GM21619 (cell line): ENCODE results near the gene VCPKMT.
"Not testable (repeated sequence)": the region's sequence is repeated elsewhere in the genome, so short reads cannot be mapped to it uniquely, and the experiment has no call there.

ENCODE experiments used
- ATAC-seq: cut with Tn5 transposase; IDR thresholded peaks from one replicate; pipeline ENCODE4 v1.9.1; 2021; ENCODE audit not compliant: unreplicated experiment

VCPKMT gene

DNA sequence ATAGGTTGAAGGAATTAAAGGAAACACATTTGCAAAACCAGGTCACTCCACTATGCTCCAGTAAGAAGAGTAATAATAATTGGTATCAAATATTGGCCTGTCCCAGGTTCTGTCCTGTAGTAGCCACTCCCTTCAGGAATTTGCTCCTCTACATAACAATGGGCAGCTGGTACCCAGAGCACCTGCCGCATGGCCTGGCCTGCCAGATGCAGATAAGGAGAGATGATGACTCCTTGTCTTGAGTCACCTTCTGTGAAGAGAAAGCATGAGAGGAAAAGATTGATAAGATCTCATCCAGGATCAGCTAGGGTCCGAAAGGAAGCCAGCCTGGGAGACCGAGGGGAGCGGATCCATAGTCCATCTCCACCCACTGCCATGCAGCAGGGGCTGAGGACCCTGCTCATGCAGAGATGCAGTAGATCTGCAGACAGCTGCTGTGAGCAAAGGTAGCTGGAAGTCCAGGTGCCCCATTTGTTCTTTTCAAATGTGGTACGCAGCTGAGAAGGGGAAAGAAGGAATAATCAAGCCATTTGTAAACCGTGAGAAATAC, 24.3 kb downstream of the VCPKMT start:
- no peak for ATAC-seq

DNA sequence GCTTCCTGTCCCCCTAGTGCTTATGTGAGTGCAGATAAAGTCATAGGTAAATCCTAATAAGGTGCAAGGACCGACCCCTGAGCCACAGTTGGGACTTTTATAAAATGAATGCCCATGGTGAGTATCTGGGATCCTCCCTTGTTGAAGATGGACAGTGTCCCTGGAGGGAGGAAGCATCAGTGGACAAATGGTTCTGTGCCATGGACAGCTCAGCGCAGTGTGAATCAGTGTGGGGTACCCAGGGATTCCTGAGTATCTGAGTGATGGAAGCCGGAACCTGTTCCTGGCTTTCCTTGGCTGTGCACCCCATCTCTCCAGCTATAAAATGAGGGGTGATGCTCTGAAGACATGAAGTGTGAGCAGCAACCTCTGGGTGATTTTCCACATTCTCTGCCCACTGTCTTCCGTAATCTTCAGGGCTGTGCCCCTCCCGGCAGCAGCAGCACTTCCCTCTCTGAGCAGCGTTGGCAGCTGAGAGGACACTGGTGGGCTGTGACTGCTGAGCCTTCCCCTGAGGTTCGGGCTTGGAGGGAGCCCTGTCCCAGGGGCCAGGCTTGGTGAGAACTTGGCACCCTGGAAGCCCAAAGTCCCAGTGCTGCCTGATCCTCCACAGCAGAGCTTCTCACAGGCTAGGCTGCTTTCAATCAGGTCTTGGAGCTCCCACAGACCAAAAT, 25.0 kb downstream of the VCPKMT start:
- no peak for ATAC-seq

DNA sequence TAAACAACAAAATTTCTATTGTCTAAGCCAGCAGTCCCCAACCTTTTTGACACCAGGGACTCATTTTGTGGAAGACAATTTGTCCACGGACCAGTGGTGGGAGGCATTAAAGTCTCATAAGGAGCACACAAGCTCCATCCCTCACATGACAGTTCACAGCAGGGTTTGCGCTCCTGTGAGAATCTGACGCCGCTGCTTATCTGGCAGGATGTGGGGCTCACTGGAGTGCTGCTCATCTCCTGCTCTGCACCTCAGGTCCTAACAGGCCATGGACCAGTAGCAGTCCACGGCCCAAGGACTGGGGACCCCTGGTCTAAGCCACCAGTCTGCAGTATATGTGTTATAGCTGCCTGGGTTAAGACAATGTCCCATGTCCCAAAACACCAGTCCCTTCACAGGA, 27.2 kb downstream of the VCPKMT start:
- ATAC-seq: no peak

DNA sequence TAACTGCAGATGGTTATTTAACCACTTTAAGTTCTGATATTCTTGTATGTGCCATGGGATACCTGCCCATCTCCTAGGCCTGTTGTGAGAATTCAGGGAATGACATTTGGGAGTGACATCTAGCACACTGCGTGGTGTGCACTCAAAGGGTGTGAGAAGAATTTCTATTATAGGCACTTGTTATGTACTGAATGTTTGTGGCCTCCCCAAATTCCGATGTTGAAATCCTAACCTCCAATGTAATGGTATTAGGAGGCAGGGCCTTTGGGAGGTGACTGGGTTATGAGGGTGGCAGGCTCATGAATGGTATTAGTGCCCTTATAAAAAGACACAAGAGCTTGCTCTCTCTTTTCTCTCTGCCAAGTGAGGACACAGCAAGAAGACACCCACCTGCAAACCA, 27.6 kb downstream of the VCPKMT start:
- ATAC-seq: no peak

DNA sequence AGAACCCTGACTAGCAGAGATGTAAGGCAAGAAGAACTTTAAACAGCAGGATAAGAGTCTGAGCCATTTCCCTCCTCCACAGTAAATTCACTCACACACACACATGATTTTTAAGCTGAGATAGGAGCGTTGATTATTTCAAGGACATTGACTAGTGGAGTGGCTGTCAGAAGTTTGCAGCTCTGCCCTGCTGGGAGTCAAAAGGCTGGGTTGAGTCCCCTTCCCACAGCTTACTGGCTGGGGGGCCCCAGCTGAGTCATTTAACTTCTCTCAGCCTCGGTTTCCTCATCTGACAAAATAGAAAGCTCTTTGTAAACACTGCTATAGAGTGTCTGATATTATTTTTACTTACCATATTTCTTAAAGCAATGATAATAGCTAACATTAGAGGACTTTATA, 28.3 kb downstream of the VCPKMT start:
- ATAC-seq: no peak

DNA sequence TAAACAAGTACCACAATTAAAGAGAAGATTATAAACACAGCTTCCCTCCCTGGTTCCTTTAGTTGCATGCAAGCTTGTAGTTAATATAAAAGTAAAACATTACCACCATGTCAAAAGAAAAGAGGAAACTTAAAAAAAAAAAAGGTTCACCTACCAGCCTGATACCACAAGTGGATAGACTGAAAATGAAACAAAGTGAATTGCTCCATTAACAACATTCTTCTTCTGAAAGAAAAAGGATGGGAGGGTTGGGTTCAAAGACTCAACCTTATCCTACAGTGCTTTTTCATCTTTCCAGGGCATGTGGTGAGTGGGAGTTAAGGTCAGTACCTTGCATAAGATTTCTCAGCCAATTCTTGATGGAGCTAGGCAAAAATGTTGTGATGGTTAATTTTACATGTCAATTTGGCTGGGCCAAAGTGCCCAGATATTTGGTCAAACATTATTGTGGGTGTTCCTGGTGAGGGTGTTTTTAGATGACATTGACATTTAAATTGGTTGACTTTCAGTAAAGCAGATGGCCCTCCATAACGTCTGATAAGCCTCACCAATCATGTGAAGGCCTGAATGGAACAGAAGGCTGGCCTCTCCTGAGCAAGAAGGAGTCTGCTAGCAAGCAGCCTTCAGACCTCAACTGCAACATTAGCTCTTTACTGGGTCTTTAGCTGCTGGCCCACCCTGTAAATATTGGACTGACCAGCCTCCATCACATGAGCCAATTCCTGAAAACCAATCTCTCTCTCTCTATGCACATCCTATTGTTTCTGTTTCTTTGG, 28.8 kb downstream of the VCPKMT start:
- ATAC-seq: no peak

DNA sequence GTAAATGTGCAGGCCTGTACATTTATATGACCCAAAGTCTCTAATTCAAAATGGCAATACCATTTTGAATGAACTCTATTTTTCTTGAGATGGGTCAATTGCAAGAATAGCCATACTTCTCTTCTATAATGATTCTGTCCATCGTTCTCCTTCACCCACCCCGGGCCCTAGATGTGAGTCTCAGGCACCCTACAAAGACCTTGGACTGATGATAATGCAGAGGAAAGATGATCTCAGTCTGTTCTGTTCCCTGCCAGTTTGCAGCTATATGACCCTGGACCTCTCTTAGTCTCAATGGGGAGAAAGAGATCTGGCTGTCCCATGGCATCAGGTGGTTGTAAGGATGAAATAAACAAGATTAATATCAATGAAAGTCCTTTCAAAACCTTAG, 30.1 kb downstream of the VCPKMT start:
- no peak for ATAC-seq

DNA sequence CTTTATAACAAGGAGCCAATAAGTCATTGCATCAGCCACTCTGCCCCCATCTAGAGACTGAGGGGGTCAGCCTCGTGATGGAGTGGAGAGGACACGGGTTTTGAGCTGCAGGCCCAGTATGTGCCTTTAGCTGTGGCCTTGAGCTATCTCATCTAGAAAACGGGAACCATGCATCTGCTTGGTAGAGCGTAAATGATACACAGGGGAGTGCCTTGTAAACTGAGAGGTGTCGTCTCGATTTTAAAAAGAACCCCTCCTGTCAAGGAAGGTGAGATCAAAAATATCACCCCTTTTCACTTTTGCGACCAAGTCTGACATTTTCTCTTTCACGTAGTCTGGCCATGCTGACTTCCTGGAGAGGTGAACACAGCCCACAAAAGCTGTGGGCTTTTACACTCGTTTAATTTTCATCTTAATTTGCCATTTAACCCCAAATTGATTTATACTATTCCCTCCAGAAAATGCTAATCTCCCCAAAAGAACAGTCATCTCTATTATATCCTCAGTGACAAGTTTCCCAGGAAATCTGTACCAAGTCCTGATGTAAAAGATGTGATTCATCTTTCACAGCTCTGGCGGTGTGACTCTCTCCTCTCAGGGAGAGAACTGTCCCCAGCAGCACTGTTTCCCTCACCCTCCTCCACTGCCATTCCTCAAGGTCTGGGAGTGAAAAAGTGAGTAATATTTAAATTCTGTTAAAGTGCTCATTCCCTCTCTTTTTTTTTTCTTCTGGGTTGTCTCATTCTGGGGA, 30.6 kb downstream of the VCPKMT start:
- ATAC-seq: peak; percentile 51

DNA sequence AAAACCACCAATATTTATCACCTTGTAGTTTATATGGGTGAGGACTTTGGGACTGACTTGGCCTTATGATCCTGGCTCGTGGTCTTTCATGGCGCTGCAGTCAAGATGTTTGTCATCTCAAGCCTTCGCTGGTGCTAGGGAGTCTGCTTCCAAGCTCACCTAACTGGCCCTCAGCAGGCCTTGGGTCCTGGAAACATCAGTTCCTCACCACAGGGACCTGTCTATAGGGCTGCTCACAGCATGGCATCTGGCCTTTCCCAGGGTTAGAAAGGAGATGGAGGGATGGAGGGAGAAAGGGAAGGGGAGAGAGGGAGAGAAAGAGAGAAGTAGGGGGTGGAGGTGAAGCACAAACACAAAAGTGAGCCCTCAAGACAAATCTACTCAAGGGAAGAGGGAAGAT, 31.7 kb downstream of the VCPKMT start:
- ATAC-seq: no peak

DNA sequence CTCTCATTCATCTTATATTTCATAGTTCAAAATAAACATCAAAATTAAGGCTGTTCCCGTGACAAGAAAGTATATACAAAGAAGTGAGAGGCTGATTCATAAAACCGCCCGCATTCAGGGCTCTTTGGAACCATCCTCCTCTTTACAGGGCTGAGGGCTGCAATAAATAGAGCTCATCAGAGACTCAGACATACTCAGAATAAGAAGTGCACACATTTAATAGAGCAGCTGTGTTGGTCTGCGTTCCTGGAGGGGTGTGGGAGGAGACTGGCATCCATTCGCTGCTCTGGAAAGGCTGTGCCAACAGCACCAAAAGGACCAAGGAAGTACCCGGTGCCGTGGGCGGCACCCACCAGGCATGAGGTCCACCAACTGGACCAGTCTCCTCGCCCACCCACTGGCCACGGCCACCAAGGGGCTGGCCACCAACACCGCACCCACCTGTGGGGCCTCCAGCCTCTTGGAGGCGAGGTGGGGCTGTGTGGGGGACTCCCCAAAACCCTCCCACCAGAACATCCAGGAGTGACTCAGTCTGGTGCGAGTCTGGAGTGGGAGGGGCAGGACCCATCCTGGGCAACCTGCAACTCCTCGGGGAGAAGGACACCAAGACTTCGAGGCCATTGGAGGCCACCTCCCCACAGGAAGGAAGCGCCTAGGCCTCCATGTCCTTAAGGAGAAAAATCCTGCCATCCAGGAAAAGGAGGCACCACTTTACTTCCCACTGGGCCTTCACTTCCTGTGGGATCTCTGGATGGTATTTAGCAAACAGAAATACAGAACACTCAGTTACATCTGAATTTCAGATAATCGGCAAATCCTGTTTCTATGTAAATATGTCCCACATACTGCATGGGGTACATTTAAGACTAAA, 32.7 kb downstream of the VCPKMT start:
- ATAC-seq: peak; percentile 33

DNA sequence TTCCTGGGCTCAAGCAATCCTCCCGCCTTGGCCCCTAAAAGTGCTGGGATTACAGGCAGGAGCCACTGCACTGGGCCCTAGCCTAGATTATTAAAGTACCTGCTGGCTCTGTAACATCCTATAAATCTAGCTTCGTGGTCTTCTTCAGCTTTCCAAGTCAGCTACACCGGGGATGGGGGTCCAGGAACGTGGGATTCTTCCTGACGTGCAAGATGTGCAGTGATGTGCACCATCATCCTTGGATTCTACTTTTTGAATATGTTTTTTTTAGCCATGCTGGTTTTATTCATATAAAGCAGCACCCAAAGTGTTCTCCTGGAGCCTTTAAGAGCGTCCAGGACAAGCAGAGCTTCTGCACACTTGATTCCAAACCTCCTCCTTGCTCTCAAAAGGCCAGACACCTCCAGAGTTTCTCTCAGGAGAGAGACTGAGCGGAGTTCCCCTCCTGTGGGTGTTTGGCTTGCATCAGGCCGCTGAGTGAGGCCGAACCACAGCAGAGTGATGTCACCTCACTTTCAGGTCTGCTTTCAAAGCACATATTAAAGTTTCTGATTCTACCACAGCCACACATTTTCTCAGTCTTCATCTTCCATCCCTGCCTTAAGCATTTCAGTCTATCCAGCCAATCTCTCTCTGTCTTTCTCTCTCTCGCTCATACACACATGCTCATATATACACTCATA, 33.4 kb downstream of the VCPKMT start:
- ATAC-seq: peak; percentile 61

DNA sequence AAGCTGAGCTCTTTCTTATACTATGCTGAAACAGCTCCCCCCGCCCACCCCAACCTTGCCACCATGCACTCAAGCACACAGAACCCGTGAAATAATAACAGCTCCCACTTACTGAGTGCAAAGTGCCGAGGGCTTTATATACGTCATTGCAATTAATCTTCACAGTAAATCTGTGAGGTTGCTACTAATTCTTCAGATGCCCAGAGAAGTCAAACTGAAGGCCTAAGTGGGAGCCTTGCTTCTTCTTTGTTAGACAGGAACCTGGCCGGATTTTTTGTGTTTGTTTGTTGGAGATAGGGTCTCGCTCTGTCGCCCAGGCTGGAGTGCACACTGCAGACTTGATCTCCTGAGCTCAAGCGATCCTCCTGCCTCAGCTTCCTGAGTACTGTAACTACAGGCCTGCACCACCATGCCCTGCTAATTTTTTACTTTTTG, 34.0 kb downstream of the VCPKMT start:
- ATAC-seq: no peak

DNA sequence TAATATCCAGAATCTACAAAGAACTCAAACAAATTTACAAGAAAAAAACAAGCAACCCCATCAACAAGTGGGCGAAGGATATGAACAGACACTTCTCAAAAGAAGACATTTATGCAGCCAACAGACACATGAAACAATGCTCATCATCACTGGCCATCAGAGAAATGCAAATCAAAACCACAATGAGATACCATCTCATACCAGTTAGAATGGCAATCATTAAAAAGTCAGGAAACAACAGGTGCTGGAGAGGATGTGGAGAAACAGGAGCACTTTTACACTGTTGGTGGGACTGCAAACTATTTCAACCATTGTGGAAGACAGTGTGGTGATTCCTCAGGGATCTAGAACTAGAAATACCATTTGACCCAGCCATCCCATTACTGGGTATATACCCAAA, 37.3 kb downstream of the VCPKMT start:
- ATAC-seq: not testable (repeated sequence)

DNA sequence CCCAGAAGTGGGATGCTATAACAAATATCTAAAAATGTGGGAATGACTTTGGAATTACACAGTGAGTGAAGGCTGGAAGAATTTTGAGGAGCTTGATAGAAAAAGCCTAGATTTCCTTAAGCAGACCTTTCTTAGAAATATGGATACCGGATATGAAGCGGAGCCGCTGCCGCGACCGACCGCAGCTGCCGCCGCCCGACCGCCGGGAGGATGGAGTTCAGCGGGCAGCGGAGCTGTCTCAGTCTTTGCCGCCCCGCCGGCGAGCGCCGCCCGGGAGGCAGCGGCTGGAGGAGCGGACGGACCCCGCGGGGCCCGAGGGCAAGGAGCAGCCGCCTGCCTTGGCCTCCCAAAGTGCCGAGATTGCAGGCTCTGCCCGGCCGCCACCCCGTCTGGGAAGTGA, 42.7 kb downstream of the VCPKMT start:
- ATAC-seq: not testable (repeated sequence)

DNA sequence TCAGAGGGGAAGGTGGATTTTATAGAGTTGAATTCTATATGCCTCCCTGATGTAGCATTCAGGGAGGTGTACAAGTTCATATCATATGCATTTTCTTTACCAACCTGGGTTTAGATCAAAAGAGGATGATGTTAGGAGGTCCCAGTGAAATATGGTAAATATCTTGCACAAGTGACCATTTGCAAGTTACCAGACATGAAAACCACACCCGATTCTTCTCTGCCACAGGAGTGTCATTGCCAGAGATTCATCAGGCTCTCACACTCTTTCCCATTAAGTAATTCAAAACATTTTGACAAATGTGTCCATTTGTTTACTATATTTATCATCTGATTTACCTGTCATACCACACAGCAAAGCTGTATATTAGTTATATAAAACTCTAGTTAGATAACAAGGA, 44.0 kb downstream of the VCPKMT start:
- ATAC-seq: no peak

DNA sequence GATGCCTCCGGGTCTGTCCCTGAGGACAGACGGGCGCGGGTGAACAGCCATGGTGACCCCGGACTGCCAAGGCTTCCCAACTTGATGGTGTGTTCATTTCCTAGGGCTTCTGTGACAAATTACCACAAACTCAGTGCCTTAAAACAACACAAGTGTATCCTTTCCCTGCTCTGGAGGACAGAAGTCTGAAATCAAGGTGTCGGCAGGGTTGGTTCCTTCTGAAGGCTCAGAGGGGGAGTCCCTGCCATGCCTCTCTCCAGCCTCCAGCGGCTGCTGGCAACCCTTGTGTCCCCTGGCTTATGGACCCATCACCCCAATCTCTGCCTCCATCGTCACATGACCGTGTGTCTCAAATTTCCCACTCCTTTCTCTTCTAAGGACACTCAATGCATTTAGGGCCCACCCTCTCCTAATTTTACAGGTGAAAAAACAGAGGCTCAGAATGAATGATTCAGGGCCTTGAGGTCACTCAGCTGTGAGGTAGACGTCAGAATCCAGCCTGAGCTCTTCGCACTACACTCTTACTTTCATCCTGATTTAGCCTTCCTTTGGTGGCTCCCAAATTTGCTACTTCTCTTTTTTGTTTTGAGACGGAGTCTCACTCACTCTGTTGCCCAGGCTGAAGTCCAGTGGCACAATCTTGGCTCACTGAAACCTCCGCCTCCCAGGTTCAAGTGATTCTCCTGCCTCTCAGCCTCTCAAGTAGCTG, 45.4 kb downstream of the VCPKMT start:
- no peak for ATAC-seq

DNA sequence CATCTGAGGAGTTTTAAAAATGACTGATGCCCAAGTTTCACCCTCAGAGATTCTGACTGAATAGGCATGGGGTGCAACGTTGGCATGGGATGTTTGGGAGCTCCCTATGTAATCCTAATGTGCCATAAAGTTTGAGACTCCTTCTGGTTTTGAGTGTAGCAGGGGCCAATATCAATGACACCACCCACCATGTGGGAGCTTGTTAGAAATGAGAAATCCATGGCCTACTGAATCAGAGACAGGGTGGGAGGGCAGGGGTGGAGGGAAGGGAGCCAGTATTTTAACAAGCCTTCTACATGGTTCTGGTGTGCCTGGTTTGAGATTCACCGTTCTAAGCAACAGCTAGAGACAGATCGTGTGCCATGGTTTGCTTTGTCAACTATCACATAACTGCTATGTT, 46.1 kb downstream of the VCPKMT start:
- ATAC-seq: no peak

DNA sequence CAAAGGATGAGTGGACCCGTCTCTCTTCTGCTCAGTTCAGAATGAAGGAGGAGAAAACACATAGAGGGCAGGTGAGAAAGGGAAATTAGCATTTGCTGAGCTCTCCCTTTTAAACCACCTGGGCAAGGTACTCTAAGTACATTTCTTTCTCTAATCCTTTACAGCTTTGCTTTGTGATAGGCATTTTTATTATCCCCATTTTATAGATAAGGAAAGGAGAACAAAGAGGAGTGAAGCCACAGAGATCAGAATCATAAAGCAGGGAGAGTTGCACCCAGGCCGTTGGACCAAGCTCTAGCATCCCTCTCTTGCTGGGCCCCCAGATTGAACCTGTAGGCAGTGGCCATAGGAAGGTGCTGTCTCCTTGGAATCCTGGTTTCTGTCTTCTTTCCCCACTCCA, 47.0 kb downstream of the VCPKMT start:
- ATAC-seq: no peak

DNA sequence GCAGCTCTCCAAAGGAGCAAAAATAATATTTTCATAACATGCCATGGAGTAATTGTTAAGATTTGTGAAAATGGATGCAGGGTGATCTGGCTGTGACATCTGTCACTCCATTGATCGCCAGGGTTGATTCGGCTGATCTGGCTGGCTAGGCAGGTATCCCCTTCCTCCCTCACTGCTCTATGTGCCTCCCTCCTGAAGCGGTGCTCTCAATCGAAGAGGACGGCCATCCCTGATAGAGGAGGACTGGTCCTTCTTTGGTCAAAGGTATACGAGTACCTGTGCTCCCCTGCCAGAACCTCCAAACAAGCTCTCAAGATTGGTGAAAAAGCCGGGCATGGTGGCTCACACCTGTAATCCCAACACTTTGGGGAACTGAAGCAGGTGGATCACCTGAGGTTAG, 47.9 kb downstream of the VCPKMT start:
- no peak for ATAC-seq
